HepG2 (cell line): ENCODE data around the gene GTF2H4. TPM values are rescaled to one million over a fixed set of nuclear protein-coding genes. Genes with fewer than 3 reads are reported as not detected.

Experiments used
- ARNTL ChIP-seq: sonication (generic); formaldehyde crosslinking; IDR thresholded peaks from 2 replicates; pipeline ENCODE4 v1.4.0; 2020; ENCODE audit warnings: mild to moderate bottlenecking, missing genetic modification reagents
- BCL3 ChIP-seq: sonication (generic); formaldehyde crosslinking; IDR thresholded peaks from 2 replicates; pipeline ENCODE4 v1.5.1; 2020; ENCODE audit warnings: mild to moderate bottlenecking, missing genetic modification reagents, moderate library complexity
- CBX2 ChIP-seq, 2 experiments: fragments of 200-600 bp in 1 of 2; sonication (generic); formaldehyde crosslinking in 1 of 2; IDR thresholded peaks; 2 replicates each; pipeline versions ENCODE4 v1.7.0 to v1.8.1; 2018 to 2022; ENCODE audit warnings: low read depth in 2 of 2, low read length in 1 of 2, mild to moderate bottlenecking in 1 of 2, missing genetic modification reagents in 1 of 2
- CENPT ChIP-seq: sonication (generic); formaldehyde crosslinking; IDR thresholded peaks from 2 replicates; pipeline ENCODE4 v1.8.0; 2022; ENCODE audit warnings: low read depth, mild to moderate bottlenecking, moderate library complexity, missing genetic modification reagents
- CREBL2 ChIP-seq: sonication (generic); formaldehyde crosslinking; IDR thresholded peaks from 2 replicates; pipeline ENCODE4 v1.8.1; 2023; ENCODE audit warnings: missing genetic modification reagents, mild to moderate bottlenecking, borderline replicate concordance
- EED ChIP-seq: sonication (generic); formaldehyde crosslinking; IDR thresholded peaks from 2 replicates; pipeline ENCODE4 v1.5.0; 2020; ENCODE audit warnings: mild to moderate bottlenecking, missing genetic modification reagents
- FOSL1 ChIP-seq: sonication (generic); formaldehyde crosslinking; IDR thresholded peaks from 2 replicates; pipeline ENCODE4 v1.9.0; 2021; ENCODE audit warnings: missing genetic modification reagents, borderline replicate concordance
- JUND ChIP-seq: sonication (generic); formaldehyde crosslinking; IDR thresholded peaks from 2 replicates; pipeline ENCODE4 v1.8.0; 2022; ENCODE audit warnings: mild to moderate bottlenecking, missing genetic modification reagents
- KAT7 ChIP-seq: IDR thresholded peaks from 2 replicates; pipeline ENCODE4 v1.6.1; 2018; ENCODE audit warnings: borderline replicate concordance, missing compliant biosample characterization
- NFYC ChIP-seq: IDR thresholded peaks from 2 replicates; pipeline ENCODE4 v1.6.1; 2016; ENCODE audit warnings: missing genetic modification reagents, missing compliant biosample characterization
- PAX8 ChIP-seq: sonication (generic); formaldehyde crosslinking; IDR thresholded peaks from 2 replicates; pipeline ENCODE4 v1.8.0; 2022; ENCODE audit warnings: mild to moderate bottlenecking, missing genetic modification reagents, borderline replicate concordance
- SIN3A ChIP-seq: IDR thresholded peaks from 2 replicates; pipeline ENCODE4 v1.6.1; 2011; ENCODE audit warnings: low read depth, mild to moderate bottlenecking, control low read depth, low read length, borderline replicate concordance
- SNRNP70 ChIP-seq: fragments of 200-400 bp; formaldehyde crosslinking; IDR thresholded peaks from 2 replicates; pipeline ENCODE4 v1.6.1; 2017; ENCODE audit warnings: mild to moderate bottlenecking, low read depth, low read length, moderate library complexity
- TFDP2 ChIP-seq: sonication (generic); formaldehyde crosslinking; IDR thresholded peaks from 2 replicates; pipeline ENCODE4 v1.4.0; 2020; ENCODE audit warnings: missing genetic modification reagents
- ZBTB49 ChIP-seq: sonication (generic); formaldehyde crosslinking; IDR thresholded peaks from 2 replicates; pipeline ENCODE4 v1.4.0; 2020; ENCODE audit warnings: missing genetic modification reagents, borderline replicate concordance
- ZFAT ChIP-seq: sonication (generic); formaldehyde crosslinking; conservative IDR thresholded peaks from 2 replicates; pipeline ENCODE4 v1.8.1; 2023; ENCODE audit warnings: missing genetic modification reagents, inconsistent platforms
- ZNF10 ChIP-seq: sonication (generic); formaldehyde crosslinking; IDR thresholded peaks from 2 replicates; pipeline ENCODE4 v1.4.0; 2020; ENCODE audit warnings: mild to moderate bottlenecking, low read depth, missing genetic modification reagents, borderline replicate concordance
- ZNF180 ChIP-seq: sonication (generic); formaldehyde crosslinking; IDR thresholded peaks from 2 replicates; pipeline ENCODE4 v1.4.0; 2020; ENCODE audit warnings: low read depth, missing genetic modification reagents, borderline replicate concordance
- ZNF224 ChIP-seq: sonication (generic); formaldehyde crosslinking; IDR thresholded peaks from 2 replicates; pipeline ENCODE4 v1.5.0; 2020; ENCODE audit warnings: mild to moderate bottlenecking, missing genetic modification reagents
- ZNF3 ChIP-seq: IDR thresholded peaks from 2 replicates; pipeline ENCODE4 v1.7.0; 2017; ENCODE audit warnings: inconsistent platforms
- ZNF329 ChIP-seq: sonication (generic); formaldehyde crosslinking; IDR thresholded peaks from 2 replicates; pipeline ENCODE4 v1.9.0; 2021; ENCODE audit warnings: low read depth, mild to moderate bottlenecking, missing genetic modification reagents
- ZNF766 ChIP-seq: sonication (generic); formaldehyde crosslinking; IDR thresholded peaks from 2 replicates; pipeline ENCODE4 v1.5.0; 2020; ENCODE audit warnings: missing genetic modification reagents, borderline replicate concordance
- ZZZ3 ChIP-seq: sonication (generic); formaldehyde crosslinking; IDR thresholded peaks from 2 replicates; pipeline ENCODE4 v1.4.0; 2020; ENCODE audit warnings: missing genetic modification reagents, mild to moderate bottlenecking, borderline replicate concordance
- polyA plus RNA-seq, 8 experiments: library from polyadenylated mRNA; depleted of rRNA in 3 of 8; stranded (reverse) in 7 of 8; unstranded in 1 of 8; fragments of >200 nt; fragmentation: Illumina TruSeq in 4 of 8; extraction: Trizol in 4 of 8; gene quantifications; 2 replicates each; pipeline versions ENCODE4 v1.2.1 to v1.2.3, GENCODE V29; 2011 to 2016; ENCODE audit warnings: low read depth in 4 of 8, missing spikeins in 1 of 8, mixed read lengths in 1 of 8; ENCODE audit not compliant: insufficient read depth in 1 of 8
- total RNA-seq, 5 experiments: library from RNA; depleted of rRNA; stranded (reverse); fragments of >200 nt; fragmentation: Illumina TruSeq; extraction: Trizol; gene quantifications; 2 replicates each; pipeline ENCODE4 v1.2.3, GENCODE V29; 2016; ENCODE audit warnings: low read depth in 1 of 5

Gene GTF2H4
- total and polyA plus RNA-seq, 2 of the 13 experiments (the other 11 are each of a cell fraction or from before 2014, with no cell fraction given), result 15.9 to 49.3 TPM

- peak; percentile 79 for TF ChIP-seq BCL3 (CRISPR knock-in tag)
- no peak for TF ChIP-seq ZNF180 (CRISPR knock-in tag)
- peak; percentile 58 for TF ChIP-seq NFYC
- TF ChIP-seq ZBTB49 (CRISPR knock-in tag), result no peak
- TF ChIP-seq CBX2 (IDR thresholded peaks at IDR 0.05; ENCODE audit: low read depth, low read length), result no peak
- peak; percentile 97 for TF ChIP-seq CBX2 (CRISPR knock-in tag; IDR thresholded peaks at IDR 0.05; ENCODE audit: low read depth)
- 0 out of 2 replicates have a peak, but pooled peaks have one; percentile 62 for TF ChIP-seq ARNTL (CRISPR knock-in tag)
- TF ChIP-seq ZNF3, result peak; percentile 79; the same call in 1 of the 2 replicates
- TF ChIP-seq JUND (CRISPR knock-in tag), result no peak; the same call in 1 of the 2 replicates
- TF ChIP-seq ZNF766 (CRISPR knock-in tag), result no peak; the same call in 1 of the 2 replicates
- no peak for TF ChIP-seq PAX8 (CRISPR knock-in tag)
- TF ChIP-seq ZZZ3 (CRISPR knock-in tag), result peak; percentile 97
- TF ChIP-seq SNRNP70, result no peak
- peak; percentile 67; the same call in 1 of the 2 replicates for TF ChIP-seq KAT7
- TF ChIP-seq ZNF224 (CRISPR knock-in tag), result peak; percentile 81; the same call in 1 of the 2 replicates
- no peak for TF ChIP-seq ZNF10 (CRISPR knock-in tag)
- TF ChIP-seq TFDP2, result peak; percentile 78
- no peak for TF ChIP-seq FOSL1
- no peak for TF ChIP-seq CENPT (CRISPR knock-in tag)
- TF ChIP-seq ZFAT (CRISPR knock-in tag), result no peak
- peak; percentile 77; the same call in 1 of the 2 replicates for TF ChIP-seq ZNF329 (CRISPR knock-in tag)
- TF ChIP-seq CREBL2 (CRISPR knock-in tag), result no peak
- peak; percentile 75; the same call in 1 of the 2 replicates for TF ChIP-seq SIN3A
- peak; percentile 90 for TF ChIP-seq EED (CRISPR knock-in tag)
Observed at GRCh38 chr6:30907758-30908591, at the start of gene GTF2H4 (continued).
